GM21526 (cell line): ENCODE data around the gene MYO9B.

Experiments used
- ATAC-seq: cut with Tn5 transposase; IDR thresholded peaks from one replicate; pipeline ENCODE4 v1.9.1; 2021; ENCODE audit warnings: moderate library complexity; ENCODE audit not compliant: unreplicated experiment, low FRiP score

Gene MYO9B

GRCh38 chr19:17235300-17235970 lies 159.9 kb downstream of the MYO9B start:
- no peak for ATAC-seq

GRCh38 chr19:17235971-17236777 lies 160.6 kb downstream of the MYO9B start:
- no peak for ATAC-seq

- ATAC-seq, result no peak
Measured at GRCh38 chr19:17236811-17237543, 161.4 kb downstream of the MYO9B start.

- ATAC-seq, result no peak
Measured at GRCh38 chr19:17237747-17238706, 162.4 kb downstream of the MYO9B start.

- no peak for ATAC-seq
Measured at GRCh38 chr19:17240062-17240752, 164.6 kb downstream of the MYO9B start.

GRCh38 chr19:17240826-17241399 lies 165.3 kb downstream of the MYO9B start:
- ATAC-seq, result no peak

GRCh38 chr19:17242431-17243208 lies 167.0 kb downstream of the MYO9B start:
- no peak for ATAC-seq

GRCh38 chr19:17243211-17243829 lies 167.7 kb downstream of the MYO9B start:
- ATAC-seq, result no peak

- ATAC-seq, result no peak
Measured at GRCh38 chr19:17243830-17244617, 168.4 kb downstream of the MYO9B start.

- ATAC-seq, result no peak
Measured at GRCh38 chr19:17244618-17245534, 169.3 kb downstream of the MYO9B start.

GRCh38 chr19:17245535-17245984 lies 170.0 kb downstream of the MYO9B start, which contains the start of gene NR2F6:
TSS of gene NR2F6 (minus strand) at chr19:17245919. CDS start at chr19:17245220, 699 bp downstream.
- peak; percentile 21 for ATAC-seq

- no peak for ATAC-seq
Measured at GRCh38 chr19:17246681-17247425, 171.3 kb downstream of the MYO9B start.

- no peak for ATAC-seq
Measured at GRCh38 chr19:17248011-17248776, 172.6 kb downstream of the MYO9B start.

GRCh38 chr19:17249887-17250548 lies 174.4 kb downstream of the MYO9B start:
- no peak for ATAC-seq
